Tibial nerve (tissue), 3 donors: ENCODE measurements around the gene PACSIN1.

Experiments used
- POLR2A ChIP-seq, 2 donors: fragments of 450-650 bp; IDR thresholded peaks; one replicate each; pipeline ENCODE4 v1.6.1; 2017; ENCODE audit warnings: antibody characterized with exemption in 2 of 2, mild to moderate bottlenecking in 2 of 2, moderate library complexity in 2 of 2
- TF ChIP-seq, protein P1 (sequence below), 5 experiments: fragments of 200-600 bp in 3 of 5; fragments of 450-650 bp in 2 of 5; sonication (generic) in 3 of 5; IDR thresholded peaks; one replicate each; pipeline ENCODE4 v1.5.1; 2016 to 2019; ENCODE audit warnings: antibody characterized with exemption in 5 of 5, mild to moderate bottlenecking in 3 of 5, moderate library complexity in 2 of 5

DNA sequence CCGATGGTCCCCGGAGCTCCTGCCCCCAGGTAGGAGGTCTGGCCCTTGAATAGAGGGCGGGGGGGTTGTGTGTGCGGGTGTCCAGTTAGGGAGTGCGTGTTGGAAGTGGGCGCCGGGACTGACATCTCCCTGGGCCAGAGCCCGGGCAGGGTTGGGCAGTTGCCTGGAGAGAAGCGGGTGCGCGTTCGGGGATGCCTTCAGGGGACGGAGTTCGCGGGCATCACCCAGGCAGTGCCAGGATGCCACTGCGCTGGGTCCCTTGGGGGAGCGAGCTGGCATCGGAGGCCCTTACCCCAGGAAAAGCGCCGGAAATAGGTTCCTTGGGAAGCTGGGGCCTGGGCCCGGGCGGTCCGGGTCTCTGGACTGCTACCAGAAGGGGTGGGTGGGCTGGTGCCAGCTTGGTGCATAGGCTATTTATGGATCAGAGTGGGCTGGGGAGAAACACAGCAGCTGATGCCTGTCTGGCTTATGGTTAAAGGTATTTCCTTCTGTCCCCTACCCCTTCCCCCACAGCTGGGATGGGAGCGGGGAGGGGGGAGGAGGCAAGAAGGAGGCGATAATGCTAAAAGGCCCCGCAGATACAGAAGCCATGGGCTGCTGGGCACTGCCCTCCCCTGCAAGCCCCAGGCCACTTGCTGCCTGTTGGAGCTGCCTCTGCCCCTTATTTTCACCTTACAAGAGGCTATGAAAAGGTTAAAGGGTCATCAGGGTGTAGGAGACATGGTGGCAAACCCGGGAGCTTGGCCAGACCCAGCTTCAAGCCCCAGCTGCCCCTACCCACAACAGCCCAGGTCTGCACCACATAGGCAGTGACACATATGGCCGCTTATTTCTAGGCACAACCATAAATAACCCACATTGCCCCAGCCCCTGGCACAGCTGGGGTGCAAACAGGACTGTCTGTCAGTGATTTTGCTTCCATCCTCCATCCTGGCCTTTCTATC, 638 bp downstream of the PACSIN1 start:
- no peak for TF ChIP-seq POLR2A (IDR thresholded peaks at IDR 0.05)
- TF ChIP-seq, protein P1, sequence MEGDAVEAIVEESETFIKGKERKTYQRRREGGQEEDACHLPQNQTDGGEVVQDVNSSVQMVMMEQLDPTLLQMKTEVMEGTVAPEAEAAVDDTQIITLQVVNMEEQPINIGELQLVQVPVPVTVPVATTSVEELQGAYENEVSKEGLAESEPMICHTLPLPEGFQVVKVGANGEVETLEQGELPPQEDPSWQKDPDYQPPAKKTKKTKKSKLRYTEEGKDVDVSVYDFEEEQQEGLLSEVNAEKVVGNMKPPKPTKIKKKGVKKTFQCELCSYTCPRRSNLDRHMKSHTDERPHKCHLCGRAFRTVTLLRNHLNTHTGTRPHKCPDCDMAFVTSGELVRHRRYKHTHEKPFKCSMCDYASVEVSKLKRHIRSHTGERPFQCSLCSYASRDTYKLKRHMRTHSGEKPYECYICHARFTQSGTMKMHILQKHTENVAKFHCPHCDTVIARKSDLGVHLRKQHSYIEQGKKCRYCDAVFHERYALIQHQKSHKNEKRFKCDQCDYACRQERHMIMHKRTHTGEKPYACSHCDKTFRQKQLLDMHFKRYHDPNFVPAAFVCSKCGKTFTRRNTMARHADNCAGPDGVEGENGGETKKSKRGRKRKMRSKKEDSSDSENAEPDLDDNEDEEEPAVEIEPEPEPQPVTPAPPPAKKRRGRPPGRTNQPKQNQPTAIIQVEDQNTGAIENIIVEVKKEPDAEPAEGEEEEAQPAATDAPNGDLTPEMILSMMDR (IDR thresholded peaks at IDR 0.05) = no peak
